ENCODE data around the gene NECAB2. TPM values are rescaled to one million over a fixed set of nuclear protein-coding genes. Genes with fewer than 3 reads are reported as not detected.

The NECAB2 gene
- total RNA-seq, 4 donors from 2014 or later = not detected

- TF ChIP-seq, protein P1, sequence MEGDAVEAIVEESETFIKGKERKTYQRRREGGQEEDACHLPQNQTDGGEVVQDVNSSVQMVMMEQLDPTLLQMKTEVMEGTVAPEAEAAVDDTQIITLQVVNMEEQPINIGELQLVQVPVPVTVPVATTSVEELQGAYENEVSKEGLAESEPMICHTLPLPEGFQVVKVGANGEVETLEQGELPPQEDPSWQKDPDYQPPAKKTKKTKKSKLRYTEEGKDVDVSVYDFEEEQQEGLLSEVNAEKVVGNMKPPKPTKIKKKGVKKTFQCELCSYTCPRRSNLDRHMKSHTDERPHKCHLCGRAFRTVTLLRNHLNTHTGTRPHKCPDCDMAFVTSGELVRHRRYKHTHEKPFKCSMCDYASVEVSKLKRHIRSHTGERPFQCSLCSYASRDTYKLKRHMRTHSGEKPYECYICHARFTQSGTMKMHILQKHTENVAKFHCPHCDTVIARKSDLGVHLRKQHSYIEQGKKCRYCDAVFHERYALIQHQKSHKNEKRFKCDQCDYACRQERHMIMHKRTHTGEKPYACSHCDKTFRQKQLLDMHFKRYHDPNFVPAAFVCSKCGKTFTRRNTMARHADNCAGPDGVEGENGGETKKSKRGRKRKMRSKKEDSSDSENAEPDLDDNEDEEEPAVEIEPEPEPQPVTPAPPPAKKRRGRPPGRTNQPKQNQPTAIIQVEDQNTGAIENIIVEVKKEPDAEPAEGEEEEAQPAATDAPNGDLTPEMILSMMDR (IDR thresholded peaks at IDR 0.05; ENCODE audit: low read depth) = no peak
Measured at GRCh38 chr16:83966153-83966696, 1.8 kb upstream of the NECAB2 start.

- TF ChIP-seq, protein P1 (IDR thresholded peaks at IDR 0.05; ENCODE audit: low read depth) = no peak
Measured at GRCh38 chr16:83967091-83967490, 953 bp upstream of the NECAB2 start.

- TF ChIP-seq, protein P1 (IDR thresholded peaks at IDR 0.05; ENCODE audit: low read depth) = no peak
Measured at GRCh38 chr16:83968306-83968851, 335 bp downstream of the NECAB2 start.

DNA sequence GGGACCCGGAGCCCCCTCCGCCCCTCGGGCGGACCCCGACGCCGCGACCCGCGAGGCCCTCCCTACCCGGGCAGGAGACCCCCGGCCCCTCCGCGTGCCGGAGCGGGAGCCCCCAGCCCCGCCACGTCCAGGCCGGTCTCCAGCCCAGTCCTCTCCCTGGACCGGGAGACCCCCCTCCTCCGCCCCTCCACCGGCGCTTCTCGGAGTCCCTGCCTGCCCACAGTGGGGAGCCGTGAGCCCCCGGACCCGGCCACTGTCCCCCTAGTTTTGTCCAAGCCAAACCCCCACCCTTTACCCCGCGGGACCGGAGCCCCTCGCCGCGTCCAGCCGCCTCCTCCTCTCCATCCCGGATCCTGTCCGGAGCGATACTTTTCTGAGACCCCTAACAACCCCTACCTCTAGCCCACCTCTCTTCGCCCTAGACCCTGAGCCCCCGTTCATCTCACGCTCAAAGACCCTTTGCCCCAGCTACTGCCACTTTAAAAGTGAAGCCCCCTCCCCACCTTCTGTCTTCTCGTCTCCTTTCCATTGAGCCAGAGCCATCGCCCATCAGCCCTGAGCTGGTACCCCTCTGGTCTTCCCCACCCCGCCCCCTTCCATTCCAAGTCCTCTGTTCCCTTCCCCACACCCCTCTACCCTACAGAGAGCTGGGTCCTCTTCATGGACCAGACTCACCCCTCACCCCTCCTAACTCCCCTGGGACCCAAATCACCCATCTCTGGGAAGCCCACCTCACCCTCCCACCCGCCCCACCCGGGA is 1.0 kb downstream of the NECAB2 start:
- TF ChIP-seq, protein P1 (IDR thresholded peaks at IDR 0.05; ENCODE audit: low read depth) = no peak

DNA sequence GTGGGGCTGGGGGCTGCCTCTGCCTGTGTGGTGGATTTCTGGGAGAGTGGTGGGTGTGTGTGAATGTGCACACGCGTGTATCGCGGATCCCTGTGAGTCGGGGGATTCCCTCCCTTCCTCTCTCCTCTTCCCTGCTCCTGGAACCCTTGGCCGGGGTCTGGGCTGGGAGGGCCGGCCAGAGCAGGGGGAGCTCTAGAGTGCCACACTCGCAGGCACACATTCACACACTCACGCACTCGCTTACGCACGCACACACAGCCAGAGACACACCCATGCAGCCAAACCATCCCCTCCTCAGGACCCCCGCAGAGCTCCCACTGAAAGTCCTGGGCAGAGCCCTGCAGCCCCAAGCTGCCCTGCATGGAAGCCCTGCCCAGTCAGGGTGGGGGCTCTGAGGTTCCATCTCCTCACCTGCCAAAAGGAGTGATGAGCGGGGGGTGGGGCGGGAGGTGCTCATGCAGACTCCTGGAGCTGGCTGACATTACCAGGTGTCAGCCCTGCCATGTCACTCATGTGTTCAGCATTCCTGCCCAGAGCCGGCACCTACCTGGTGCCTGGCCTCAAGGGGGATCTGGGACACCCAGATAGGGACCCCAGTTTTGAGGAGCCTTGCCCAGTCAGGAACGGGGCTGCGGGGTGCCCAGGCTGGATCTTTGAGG is 1.9 kb downstream of the NECAB2 start:
- TF ChIP-seq, protein P1 (IDR thresholded peaks at IDR 0.05; ENCODE audit: low read depth) = no peak

GRCh38 chr16:83970430-83970815 is 2.4 kb downstream of the NECAB2 start:
- TF ChIP-seq, protein P1 (IDR thresholded peaks at IDR 0.05; ENCODE audit: low read depth) = no peak
